Nucleus accumbens (tissue), 56 donors: ENCODE results near the gene UQCR11.

ENCODE experiments used
- DNase-seq, 56 donors: peaks; one replicate each; lab custom pipeline; 2025; lab: John Stamatoyannopoulos, UW

The UQCR11 gene

GRCh38 chr19:1592755-1593500 is 12.3 kb downstream of the UQCR11 start, which contains the start of gene MBD3:
Gene MBD3 (minus strand): TSS chr19:1592865. CDS start chr19:1592631, 234 bp downstream.
- peak; percentile 27 to 94 (median 85) for DNase-seq

DNA sequence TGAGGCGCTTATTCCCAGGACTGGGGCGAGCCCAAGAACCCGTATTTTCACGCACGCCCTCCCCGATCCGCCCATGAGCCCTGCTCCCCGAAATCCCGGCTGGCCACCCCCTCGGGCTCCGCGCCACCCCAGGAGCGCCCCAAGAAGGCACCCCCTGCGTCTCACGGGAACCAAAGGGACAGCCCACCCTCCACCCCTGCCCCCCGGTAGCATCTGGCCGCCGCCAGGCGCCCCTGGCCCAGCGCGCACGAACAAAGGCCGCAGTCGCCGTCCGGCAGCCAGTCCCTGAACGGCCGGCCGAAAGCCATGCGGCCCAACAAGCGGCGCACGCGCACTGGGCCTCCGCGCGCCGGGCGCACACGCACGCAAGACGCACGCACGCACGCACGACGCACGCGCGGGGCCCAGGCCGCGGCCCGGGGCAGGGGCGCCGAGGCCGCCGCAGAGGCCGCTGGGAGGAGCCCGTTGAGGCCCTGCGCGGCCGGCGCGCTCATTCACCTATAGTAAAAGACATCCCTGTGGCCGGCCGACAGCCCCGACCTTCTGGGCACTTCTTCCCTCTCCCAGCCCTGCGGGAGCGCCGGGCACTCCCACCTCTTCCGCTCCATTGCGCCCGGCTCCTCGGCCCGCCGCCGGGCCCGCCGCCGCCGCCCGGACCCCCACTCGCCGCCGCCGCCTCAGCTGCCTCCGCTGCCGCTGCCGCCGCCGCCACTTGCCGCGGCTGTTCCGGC is 13.1 kb downstream of the UQCR11 start:
- DNase-seq, result peak in 54 of 56 donors; percentile 25 to 87 (median 67)

GRCh38 chr19:1591421-1592023 is 13.7 kb downstream of the UQCR11 start:
- DNase-seq, result peak in 2 of 56 donors; percentile 19 to 32

GRCh38 chr19:1590641-1591397 is 14.4 kb downstream of the UQCR11 start:
- DNase-seq, result no peak

DNA sequence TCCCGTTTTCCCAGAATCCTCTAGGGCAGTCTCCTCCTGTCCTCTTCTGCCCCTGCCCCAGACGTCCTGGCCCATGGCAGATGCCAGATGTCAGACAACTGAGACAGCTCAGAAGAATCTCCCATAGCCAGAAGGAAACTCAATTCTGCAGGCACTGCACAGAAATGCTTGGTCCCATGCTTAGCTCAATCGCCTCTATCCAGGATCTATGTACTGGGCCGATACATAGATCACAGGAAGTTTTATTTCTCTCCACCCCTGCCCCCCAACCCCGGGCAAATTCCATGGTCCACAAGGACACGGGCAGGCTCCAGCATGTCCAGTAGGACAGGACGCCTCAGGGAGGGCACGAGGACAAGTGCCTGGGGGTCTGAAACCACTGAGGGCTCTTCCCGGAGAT is 17.4 kb downstream of the UQCR11 start:
- DNase-seq, result no peak

DNA sequence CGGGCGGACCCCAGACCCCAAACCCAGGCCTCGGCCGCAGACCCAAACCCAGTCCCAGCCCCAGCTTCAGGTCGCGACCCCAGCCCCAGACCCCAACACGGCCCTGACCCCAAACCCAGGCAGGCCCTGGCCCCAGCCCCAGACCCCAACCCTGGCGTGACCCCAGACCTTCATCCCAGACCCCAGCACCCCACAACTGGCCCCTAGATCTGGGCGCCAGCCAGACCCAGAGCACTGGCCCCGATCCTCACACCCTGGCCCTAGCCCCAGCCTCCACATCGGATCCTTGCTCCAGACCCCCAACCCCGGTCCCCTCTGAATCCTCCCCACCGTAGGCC is 20.1 kb downstream of the UQCR11 start:
- DNase-seq, result no peak

GRCh38 chr19:1584500-1585242 is 20.6 kb downstream of the UQCR11 start:
- DNase-seq, result no peak

DNA sequence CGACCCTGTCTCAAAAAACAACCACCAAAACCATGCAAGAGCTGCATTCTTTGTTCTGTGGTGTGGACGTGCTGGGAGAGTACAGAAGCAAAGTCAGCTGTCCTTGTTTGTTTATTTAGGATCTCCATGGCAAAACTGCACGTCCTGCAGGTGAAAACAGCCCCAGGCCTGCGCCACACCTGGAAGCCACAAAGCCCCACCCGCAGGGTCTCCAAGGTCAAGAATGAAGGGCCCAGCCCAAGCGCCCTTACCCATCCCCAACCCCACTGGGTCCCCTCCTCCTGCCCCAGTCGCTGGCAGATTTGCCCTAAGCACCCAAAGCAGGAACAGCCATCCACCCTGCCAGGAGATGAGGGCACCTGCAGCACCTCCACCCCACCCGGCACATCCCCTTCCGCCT is 23.1 kb downstream of the UQCR11 start:
- DNase-seq, result no peak

DNA sequence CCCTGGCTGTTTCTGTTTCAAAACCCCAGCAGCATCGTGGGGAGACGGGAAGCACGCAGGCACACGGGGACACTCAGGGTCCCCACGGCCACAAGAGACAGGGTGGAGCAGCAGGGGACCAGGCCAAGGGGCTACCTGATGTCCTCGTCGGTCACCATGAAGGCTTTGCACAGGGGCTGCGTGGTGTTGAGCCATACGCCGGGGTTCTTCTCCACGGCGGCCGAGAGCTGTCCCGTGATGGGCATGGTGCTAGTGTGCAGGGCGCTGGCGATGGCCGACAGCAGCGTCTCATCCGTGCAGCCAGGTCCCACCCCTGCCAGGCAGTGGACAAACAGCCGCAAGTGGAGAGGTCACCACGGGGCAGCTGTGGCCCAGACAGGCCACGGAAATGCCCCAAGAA is 24.3 kb downstream of the UQCR11 start:
- DNase-seq, result no peak

DNA sequence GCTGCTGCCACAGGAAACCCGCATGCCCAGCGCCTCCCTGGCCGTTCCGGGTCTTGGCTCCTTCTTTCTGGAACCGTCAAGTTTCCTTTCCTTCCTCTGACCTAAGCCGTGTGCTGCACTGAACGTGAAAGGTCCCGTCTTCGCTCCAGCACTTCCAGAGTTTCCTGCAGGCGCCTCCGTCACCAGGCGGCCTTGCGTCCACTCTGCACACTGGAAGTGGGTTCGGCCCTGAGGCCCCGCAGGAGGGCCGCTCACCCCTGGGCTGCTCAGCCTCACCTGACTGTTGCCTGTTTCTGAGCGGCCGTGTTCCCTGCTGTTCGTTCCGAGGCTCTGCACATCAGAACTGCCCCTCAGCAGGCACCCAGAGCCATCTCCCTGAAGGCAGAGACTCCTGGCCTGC is 24.9 kb downstream of the UQCR11 start:
- no peak for DNase-seq

DNA sequence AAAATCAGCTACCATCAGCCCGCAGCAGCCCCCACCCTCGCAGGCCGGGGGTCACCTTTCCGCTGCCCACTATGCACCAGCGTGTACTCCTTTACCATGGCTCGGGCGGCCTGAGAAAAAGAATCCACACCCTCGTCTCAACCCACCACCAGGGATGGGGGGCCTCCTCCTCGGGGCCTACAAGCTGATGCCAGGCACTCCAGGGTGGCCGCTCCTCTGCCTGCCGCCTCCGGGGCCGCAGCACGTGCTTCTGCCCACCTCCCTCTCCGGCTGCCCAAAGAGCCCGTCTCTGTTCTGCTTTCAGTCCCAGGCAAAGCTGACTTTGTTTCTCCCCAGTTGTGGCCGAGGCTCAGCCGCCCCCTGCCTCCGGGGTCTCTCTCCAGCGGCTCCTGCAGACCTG is 26.0 kb downstream of the UQCR11 start:
- DNase-seq, result no peak

GRCh38 chr19:1577929-1578618 is 27.2 kb downstream of the UQCR11 start:
- DNase-seq, result no peak

- no peak for DNase-seq
Measured at GRCh38 chr19:1577090-1577928, 28.0 kb downstream of the UQCR11 start.

- DNase-seq, result no peak
Measured at GRCh38 chr19:1576242-1577089, 28.8 kb downstream of the UQCR11 start.

DNA sequence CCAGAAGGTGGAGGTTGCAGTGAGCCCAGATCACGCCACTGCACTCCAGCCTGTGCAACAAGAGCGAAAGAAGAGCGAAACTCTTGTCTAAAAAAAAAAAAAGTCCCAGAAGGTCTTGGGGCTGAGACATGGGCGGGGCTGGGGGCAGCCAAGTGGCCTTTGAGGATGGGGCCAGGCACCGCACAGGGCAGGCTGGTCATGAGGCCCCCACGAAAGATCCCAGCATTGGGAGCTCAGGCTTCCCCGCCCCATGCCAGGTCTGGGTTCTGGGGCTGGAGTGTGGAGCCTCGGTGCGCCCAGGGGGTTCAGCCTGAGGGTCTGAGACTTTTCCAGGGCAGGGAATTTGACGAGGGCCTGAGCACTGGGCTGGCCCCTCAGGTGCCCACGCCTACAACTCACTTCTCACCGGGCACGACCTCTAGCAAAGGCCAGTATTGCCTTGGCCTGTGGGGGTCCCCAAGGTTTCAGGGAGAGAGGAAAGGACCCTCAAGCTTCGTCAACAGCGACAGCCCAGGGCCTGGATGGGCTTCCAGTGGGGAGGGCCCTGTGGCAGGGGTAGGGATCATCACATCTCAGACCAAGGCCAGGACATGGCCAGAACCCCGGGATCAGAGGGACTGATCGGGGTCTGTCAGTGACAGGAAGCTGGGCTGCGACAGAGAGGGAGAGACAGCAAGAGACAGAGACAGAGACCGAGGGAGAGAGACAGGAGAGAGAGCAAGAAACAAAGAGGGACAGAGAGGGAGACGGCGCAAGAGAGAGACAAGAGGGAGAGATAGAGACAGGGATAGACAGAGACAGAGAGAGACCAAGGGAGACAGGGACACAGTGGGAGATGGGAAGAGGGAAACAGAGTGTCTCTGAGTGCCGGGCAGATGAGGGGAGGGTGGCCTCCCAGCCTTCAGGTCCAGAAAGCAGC is 29.7 kb downstream of the UQCR11 start:
- DNase-seq, result no peak

- DNase-seq, result peak in 1 of 56 donors; percentile 7
Measured at GRCh38 chr19:1574354-1575136, 30.7 kb downstream of the UQCR11 start.
